ENCODE measurements around the gene CD55. TPM values are rescaled to one million over a fixed set of nuclear protein-coding genes. Genes with fewer than 3 reads are reported as not detected.

The CD55 gene
- total RNA-seq, 6 donors from 2014 or later: 256 to 798 (median 465) TPM

- Histone ChIP-seq H3K27ac (no peak overlapping the region), H3K27me3 (no peaks in the 10 kb centered on the region), H3K36me3 (peaks cover 0 to 68% (median 8%) of the 10 kb centered on the region in 4 donors), H3K4me3 (no peak overlapping the region), H3K4me1 (no peaks in the 10 kb centered on the region), H3K9me3 (no peaks in the 10 kb centered on the region)
- ATAC-seq (ENCODE audit: low FRiP score in 2 of 2) (peak; percentile 54 to 56), DNase-seq (no peak)
- 88 to 89% methylated on average over 6 of the region's 6 CpGs for WGBS, 2 donors
- TF ChIP-seq, protein P1, sequence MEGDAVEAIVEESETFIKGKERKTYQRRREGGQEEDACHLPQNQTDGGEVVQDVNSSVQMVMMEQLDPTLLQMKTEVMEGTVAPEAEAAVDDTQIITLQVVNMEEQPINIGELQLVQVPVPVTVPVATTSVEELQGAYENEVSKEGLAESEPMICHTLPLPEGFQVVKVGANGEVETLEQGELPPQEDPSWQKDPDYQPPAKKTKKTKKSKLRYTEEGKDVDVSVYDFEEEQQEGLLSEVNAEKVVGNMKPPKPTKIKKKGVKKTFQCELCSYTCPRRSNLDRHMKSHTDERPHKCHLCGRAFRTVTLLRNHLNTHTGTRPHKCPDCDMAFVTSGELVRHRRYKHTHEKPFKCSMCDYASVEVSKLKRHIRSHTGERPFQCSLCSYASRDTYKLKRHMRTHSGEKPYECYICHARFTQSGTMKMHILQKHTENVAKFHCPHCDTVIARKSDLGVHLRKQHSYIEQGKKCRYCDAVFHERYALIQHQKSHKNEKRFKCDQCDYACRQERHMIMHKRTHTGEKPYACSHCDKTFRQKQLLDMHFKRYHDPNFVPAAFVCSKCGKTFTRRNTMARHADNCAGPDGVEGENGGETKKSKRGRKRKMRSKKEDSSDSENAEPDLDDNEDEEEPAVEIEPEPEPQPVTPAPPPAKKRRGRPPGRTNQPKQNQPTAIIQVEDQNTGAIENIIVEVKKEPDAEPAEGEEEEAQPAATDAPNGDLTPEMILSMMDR (IDR thresholded peaks at IDR 0.05): no peak
- TF ChIP-seq POLR2A (IDR thresholded peaks at IDR 0.05): no peak
- no peak for TF ChIP-seq EP300 (IDR thresholded peaks at IDR 0.05)
- no peak for TF ChIP-seq POLR2AphosphoS5 (IDR thresholded peaks at IDR 0.05)
These were observed 41.7 kb downstream of the CD55 start for GRCh38 chr1:207362962-207363860.

DNA sequence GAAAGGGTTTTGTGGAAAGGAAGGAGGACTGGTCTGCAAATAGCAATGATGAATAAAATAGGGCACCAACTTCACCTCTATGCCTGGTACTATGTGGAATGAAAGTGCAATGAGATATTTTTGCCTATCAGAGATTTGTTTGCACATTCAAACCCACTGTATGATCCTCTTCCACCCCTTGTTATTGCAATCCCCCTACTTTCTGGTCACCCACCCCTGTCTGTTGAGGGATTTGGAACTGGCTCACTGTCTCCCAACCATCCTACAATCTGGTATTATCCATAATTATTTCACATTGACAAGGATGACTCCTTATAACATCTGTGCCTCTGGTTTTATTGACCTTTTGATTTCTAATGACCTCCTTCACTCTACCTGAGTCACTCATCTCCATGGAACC is 42.4 kb downstream of the CD55 start:
- Histone ChIP-seq H3K4me1 (no peaks in the 10 kb centered on the region), H3K27me3 (no peaks in the 10 kb centered on the region), H3K36me3 (peaks cover 0 to 61% (median 8%) of the 10 kb centered on the region in 4 donors), H3K4me3 (no peak overlapping the region), H3K9me3 (no peaks in the 10 kb centered on the region), H3K27ac (no peak overlapping the region)
- ATAC-seq (ENCODE audit: low FRiP score in 2 of 2): no peak
- no peak for TF ChIP-seq POLR2A (IDR thresholded peaks at IDR 0.05)
- no peak for TF ChIP-seq POLR2AphosphoS5 (IDR thresholded peaks at IDR 0.05)
- TF ChIP-seq EP300 (IDR thresholded peaks at IDR 0.05): no peak
- TF ChIP-seq, protein P1 (IDR thresholded peaks at IDR 0.05): no peak
- no peak for DNase-seq

DNA sequence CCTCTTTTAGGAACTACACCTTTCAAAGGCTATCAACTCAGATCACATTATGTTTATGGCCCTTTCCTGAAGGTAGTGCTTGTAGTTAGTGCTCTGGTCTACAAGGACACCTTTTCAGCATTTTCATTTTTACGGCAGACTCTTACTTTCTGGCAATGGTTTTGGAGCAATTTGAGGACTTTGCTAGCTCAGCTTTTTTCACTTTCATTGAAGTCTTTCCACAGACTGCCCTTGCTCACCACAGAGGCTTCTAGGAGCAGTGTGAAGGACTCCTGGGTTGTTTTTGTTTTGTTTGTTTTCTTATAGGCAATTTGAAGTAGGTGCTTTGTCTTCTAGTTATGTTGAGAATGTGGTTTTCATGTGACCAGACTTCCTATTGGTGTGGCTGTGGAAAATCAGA is 43.1 kb downstream of the CD55 start:
- Histone ChIP-seq H3K9me3 (no peaks in the 10 kb centered on the region), H3K27me3 (no peaks in the 10 kb centered on the region), H3K4me3 (no peak overlapping the region), H3K4me1 (no peaks in the 10 kb centered on the region), H3K27ac (no peak overlapping the region), H3K36me3 (peaks cover 0 to 58% (median 8%) of the 10 kb centered on the region in 4 donors)
- TF ChIP-seq EP300 (IDR thresholded peaks at IDR 0.05) (no peak), POLR2AphosphoS5 (IDR thresholded peaks at IDR 0.05) (no peak), POLR2A (IDR thresholded peaks at IDR 0.05) (no peak)
- TF ChIP-seq, protein P1 (IDR thresholded peaks at IDR 0.05): no peak
- ATAC-seq (ENCODE audit: low FRiP score in 2 of 2) (no peak), DNase-seq (no peak)
- WGBS, 2 donors: 73 to 82% methylated on average over 1 of the region's 1 CpG

DNA sequence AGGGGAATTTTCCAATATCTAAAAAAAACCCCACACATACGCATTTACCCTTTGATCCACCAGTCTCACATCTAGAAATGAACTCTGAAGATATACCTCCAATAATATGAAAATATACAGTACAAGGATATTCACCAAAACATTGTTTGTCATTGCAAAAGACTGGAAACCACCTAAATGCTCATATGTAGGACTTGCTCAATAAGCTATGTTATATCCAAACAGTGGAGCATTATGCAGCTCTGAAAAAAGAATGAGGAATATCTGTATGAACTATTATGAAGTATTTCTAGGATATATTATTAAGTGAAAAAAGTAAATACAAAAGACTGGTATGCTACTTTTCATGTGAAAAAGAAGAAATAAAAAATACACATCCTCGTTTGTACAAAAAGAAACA is 43.6 kb downstream of the CD55 start:
- ATAC-seq (ENCODE audit: low FRiP score in 2 of 2) (no peak), DNase-seq (no peak)
- WGBS, 2 donors: 96 to 97% methylated on average over 2 of the region's 2 CpGs
- H3K4me3 ChIP-seq: no peak overlapping the region
- H3K36me3 ChIP-seq: peaks cover 0 to 53% (median 6%) of the 10 kb centered on the region in 4 donors
- no peaks in the 10 kb centered on the region for H3K27me3 ChIP-seq
- no peak overlapping the region for H3K27ac ChIP-seq
- no peaks in the 10 kb centered on the region for H3K9me3 ChIP-seq
- TF ChIP-seq POLR2A (IDR thresholded peaks at IDR 0.05) (no peak), POLR2AphosphoS5 (IDR thresholded peaks at IDR 0.05) (no peak), EP300 (IDR thresholded peaks at IDR 0.05) (no peak)
- TF ChIP-seq, protein P1 (IDR thresholded peaks at IDR 0.05): no peak
- H3K4me1 ChIP-seq: no peaks in the 10 kb centered on the region
